ENCODE measurements around the gene TSACC. TPM values are rescaled to one million over a fixed set of nuclear protein-coding genes. Genes with fewer than 3 reads are reported as not detected.

TSACC gene
- total and polyA plus RNA-seq, 2 of the 8 experiments (the other 6 are each of a cell fraction or from before 2014, with no cell fraction given) = 1.0 to 5.0 TPM

GRCh38 chr1:156391366-156391677 is 53.0 kb downstream of the TSACC start:
- H2BK12ac ChIP-seq (ENCODE audit: low read depth, low read length) = peak overlapping the region; percentile 89; the same call in 1 of the 2 replicates
- H3K9ac ChIP-seq (replicated peaks in 1 of 4; ENCODE audit: extremely low read depth in 1 of 4, low read depth in 3 of 4, low read length in 3 of 4) = no peak overlapping the region
- peak overlapping the region; percentile 49; the same call in 1 of the 2 replicates for H2BK5ac ChIP-seq (ENCODE audit: low read depth, low read length)
- no peak overlapping the region for H3K23ac ChIP-seq (ENCODE audit: insufficient read length)
- peak overlapping the region; percentile 45 for H3K4ac ChIP-seq (replicated peaks; ENCODE audit: insufficient read length, low read depth, low read length)
- FAIRE-seq (no peak), DNase-seq (ENCODE audit: low read depth in 1 of 2, low spot score in 2 of 2) (no peak)
- no peak overlapping the region for H3K27ac ChIP-seq (ENCODE audit: low read depth, low read length)
- H4K91ac ChIP-seq (replicated peaks; ENCODE audit: insufficient read length, low read length) = peak overlapping the region; percentile 5
- H3K9me3 ChIP-seq (ENCODE audit: insufficient read depth in 2 of 2, low read depth in 1 of 2, low read length in 1 of 2) = no peaks in the 10 kb centered on the region
- no peak overlapping the region for H4K8ac ChIP-seq (ENCODE audit: extremely low read depth, insufficient read depth, low read length)
- no peak overlapping the region for H4K5ac ChIP-seq (ENCODE audit: insufficient read length, low read depth, low read length)
- ChIA-PET CTCF (ENCODE audit: partially characterized antibody) (interaction anchor here (3.4 to 26.1 kb wide), 8 partner anchors 5 to 59 kb away, joined by 18 to 574 read pairs (median 172); partner anchors contain the start of gene RHBG), POLR2A (ENCODE audit: partially characterized antibody) (interaction anchor here (0.9 to 7.3 kb wide), 5 partner anchors 12 to 82 kb away, joined by 3 to 26 read pairs (median 4); no protein-coding TSS in a partner anchor)
- H2BK15ac ChIP-seq (ENCODE audit: low read length) = peak overlapping the region; percentile 21
- no peaks in the 10 kb centered on the region for H3K79me2 ChIP-seq (ENCODE audit: control insufficient read depth in 1 of 2, insufficient read depth in 2 of 2, low read length in 2 of 2)
- H3K23me2 ChIP-seq (ENCODE audit: low read depth, low read length) = peaks cover 4% of the 10 kb centered on the region; the same call in 1 of the 2 replicates
- no peak overlapping the region for H2AFZ ChIP-seq (ENCODE audit: low read length)
- WGBS, 2 experiments (ENCODE audit: extremely low coverage in 1 of 2, insufficient coverage in 1 of 2, insufficient read length in 1 of 2, insufficient replicate concordance in 2 of 2, low coverage in 1 of 2, low lambda C conversion rate in 2 of 2, missing lambda C conversion rate in 1 of 2) = 76% methylated on average over 11 of the region's 11 CpGs; no CpG with 5 or more reads in 1 of the 2 experiments
- peak overlapping the region; percentile 1 for H3K56ac ChIP-seq (replicated peaks; ENCODE audit: insufficient read length, low read depth, low read length)
- no peaks in the 10 kb centered on the region for H3K36me3 ChIP-seq (ENCODE audit: control insufficient read depth in 2 of 4, insufficient read depth in 4 of 4, low read length in 3 of 4)
- 0 out of 8 replicates have a peak overlapping the region, but pooled peaks of 1 of the 4 experiments have one; percentile 6 for H3K4me3 ChIP-seq (ENCODE audit: extremely low read depth in 1 of 4, insufficient read depth in 2 of 4, low read depth in 3 of 4, low read length in 4 of 4)
- peak overlapping the region; percentile 64 for H3K18ac ChIP-seq (ENCODE audit: extremely low read depth, low read length)
- TF ChIP-seq NANOG (IDR thresholded peaks at IDR 0.05; ENCODE audit: insufficient read depth, low read depth, low read length, poor library complexity, severe bottlenecking) = no peak
- no peak for TF ChIP-seq CHD2 (IDR thresholded peaks at IDR 0.05; ENCODE audit: low read length)
- no peak for TF ChIP-seq CEBPB (IDR thresholded peaks at IDR 0.05; ENCODE audit: low read depth, low read length)
- TF ChIP-seq SIX5 (IDR thresholded peaks at IDR 0.05; ENCODE audit: low read depth, low read length) = no peak
- TF ChIP-seq TBP (IDR thresholded peaks at IDR 0.05; ENCODE audit: low read depth, low read length) = no peak
- H2AK5ac ChIP-seq (ENCODE audit: low read depth, low read length) = peak overlapping the region; percentile 7; the same call in 1 of the 2 replicates
- peak overlapping the region; percentile 38 for H2BK120ac ChIP-seq (replicated peaks; ENCODE audit: low read depth, low read length)
- no peak overlapping the region for H3K14ac ChIP-seq (ENCODE audit: insufficient read length)
- H3K79me1 ChIP-seq (ENCODE audit: low read depth, low read length) = no peaks in the 10 kb centered on the region
- H4K20me1 ChIP-seq (replicated peaks in 1 of 2; ENCODE audit: control insufficient read depth in 1 of 2, insufficient read depth in 2 of 2, low read length in 2 of 2) = no peaks in the 10 kb centered on the region
- H3K4me2 ChIP-seq (ENCODE audit: insufficient read depth in 1 of 2, low read depth in 2 of 2, low read length in 2 of 2) = peak overlapping the region in 1 of 2 experiments; percentile 22; a peak in 2 of 4 replicates
- peak overlapping the region; percentile 88 for H2BK20ac ChIP-seq (ENCODE audit: low read length)
- H3K27me3 ChIP-seq (replicated peaks in 1 of 4; ENCODE audit: control insufficient read depth in 3 of 4, extremely low read depth in 1 of 4, insufficient read depth in 3 of 4, low read length in 3 of 4) = peaks cover 14 to 57% (median 54%) of the 10 kb centered on the region in 4 experiments
- peaks cover 10 to 47% (median 33%) of the 10 kb centered on the region in 4 experiments for H3K4me1 ChIP-seq (replicated peaks in 1 of 4; ENCODE audit: control insufficient read depth in 3 of 4, insufficient read depth in 4 of 4, low read length in 3 of 4)

Measured in H1 (cell line).